Medulla oblongata (tissue), 1 donor: Measurements from ENCODE around the gene CD83.

Experiments used
- DNase-seq: peaks from one replicate; pipeline ENCODE4 v3.0.0-alpha.2; 2015; ENCODE audit errors: extremely low spot score

CD83 gene

GRCh38 chr6:14091339-14091978, 26.1 kb upstream of the CD83 start:
- DNase-seq: no peak

GRCh38 chr6:14092316-14092715, 25.3 kb upstream of the CD83 start:
- no peak for DNase-seq

GRCh38 chr6:14092838-14093789, 24.5 kb upstream of the CD83 start:
- DNase-seq: peak; percentile 43

GRCh38 chr6:14094721-14095120, 22.9 kb upstream of the CD83 start:
- DNase-seq: no peak

- no peak for DNase-seq
Measured at GRCh38 chr6:14095437-14095836, 22.1 kb upstream of the CD83 start.

- DNase-seq: peak; percentile 43
Measured at GRCh38 chr6:14100138-14100537, 17.4 kb upstream of the CD83 start.

GRCh38 chr6:14100966-14101365, 16.6 kb upstream of the CD83 start:
- no peak for DNase-seq

GRCh38 chr6:14102383-14102782, 15.2 kb upstream of the CD83 start:
- no peak for DNase-seq

GRCh38 chr6:14105547-14105946, 12.0 kb upstream of the CD83 start:
- DNase-seq: no peak

- no peak for DNase-seq
Measured at GRCh38 chr6:14107000-14107399, 10.6 kb upstream of the CD83 start.

- no peak for DNase-seq
Measured at GRCh38 chr6:14107711-14108494, 9.7 kb upstream of the CD83 start.

- DNase-seq: peak; percentile 83
Measured at GRCh38 chr6:14108571-14109410, 8.8 kb upstream of the CD83 start.

- no peak for DNase-seq
Measured at GRCh38 chr6:14109411-14109826, 8.2 kb upstream of the CD83 start.

GRCh38 chr6:14110001-14110818, 7.4 kb upstream of the CD83 start:
- no peak for DNase-seq

GRCh38 chr6:14113976-14114375, 3.6 kb upstream of the CD83 start:
- no peak for DNase-seq

GRCh38 chr6:14118091-14118439, 493 bp downstream of the CD83 start:
- DNase-seq: no peak

- no peak for DNase-seq
Measured at GRCh38 chr6:14118446-14118845, 874 bp downstream of the CD83 start.

- no peak for DNase-seq
Measured at GRCh38 chr6:14119784-14120183, 2.2 kb downstream of the CD83 start.

- no peak for DNase-seq
Measured at GRCh38 chr6:14120546-14120945, 3.0 kb downstream of the CD83 start.

- peak; percentile 81 for DNase-seq
Measured at GRCh38 chr6:14121936-14122344, 4.4 kb downstream of the CD83 start.
